Measurements from ENCODE around the gene WDR45. TPM values are rescaled to one million over a fixed set of nuclear protein-coding genes. Genes with fewer than 3 reads are reported as not detected.

WDR45 gene
- total and polyA plus RNA-seq, 2 donors (not counting 1 experiment from before 2014, with no cell fraction given): 59.8 to 69.4 TPM

DNA sequence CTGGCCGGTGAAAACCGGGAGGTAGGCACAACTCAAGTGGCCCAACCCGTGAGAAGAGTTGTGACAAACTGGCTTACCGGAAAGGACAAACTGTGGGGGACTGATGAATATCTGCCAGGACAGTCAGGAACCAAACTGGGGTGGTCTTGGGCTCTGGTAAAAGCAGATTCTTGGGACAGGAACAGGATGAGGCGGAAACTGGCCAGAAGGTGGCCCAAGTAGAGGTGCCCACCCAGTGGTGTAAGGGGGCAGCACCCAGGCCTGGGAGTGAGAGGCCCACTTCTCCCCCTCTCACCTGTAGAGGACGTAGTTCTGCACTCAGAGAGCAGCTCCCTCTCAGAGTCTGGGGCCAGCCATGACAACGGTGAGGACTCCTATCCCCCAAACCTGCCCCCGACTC, 15.0 kb downstream of the WDR45 start:
- Histone ChIP-seq H2AFZ (ENCODE audit: low read length) (no peak overlapping the region), H3K9me3 (ENCODE audit: control insufficient read depth, insufficient read depth, low read depth, low read length) (no peaks in the 10 kb centered on the region), H3K9ac (ENCODE audit: insufficient read depth, low read length) (no peak overlapping the region), H3K27ac (ENCODE audit: insufficient read depth, low read length) (no peak overlapping the region), H3K4me2 (ENCODE audit: extremely low read depth, insufficient read depth, low read length) (no peak overlapping the region), H3K36me3 (ENCODE audit: control insufficient read depth, insufficient read depth, low read length) (no peaks in the 10 kb centered on the region), H3K27me3 (ENCODE audit: control insufficient read depth, insufficient read depth, low read length) (no peaks in the 10 kb centered on the region), H3K79me2 (ENCODE audit: control insufficient read depth, insufficient read depth, low read length) (no peaks in the 10 kb centered on the region), H3K4me3 (replicated peaks in 1 of 4; ENCODE audit: control extremely low read depth in 1 of 4, insufficient read depth in 1 of 4, low read depth in 3 of 4, low read length in 4 of 4) (no peak overlapping the region), H3K4me1 (ENCODE audit: control insufficient read depth, extremely low read depth, insufficient read depth, low read length) (no peaks in the 10 kb centered on the region), H4K20me1 (ENCODE audit: control insufficient read depth, extremely low read depth, insufficient read depth, low read length) (no peaks in the 10 kb centered on the region)
- no peak for DNase-seq (ENCODE audit: low read depth in 2 of 2)
- no peak for TF ChIP-seq EZH2 (IDR thresholded peaks at IDR 0.05; ENCODE audit: low read length, missing control alignments)
- TF ChIP-seq, protein P1, sequence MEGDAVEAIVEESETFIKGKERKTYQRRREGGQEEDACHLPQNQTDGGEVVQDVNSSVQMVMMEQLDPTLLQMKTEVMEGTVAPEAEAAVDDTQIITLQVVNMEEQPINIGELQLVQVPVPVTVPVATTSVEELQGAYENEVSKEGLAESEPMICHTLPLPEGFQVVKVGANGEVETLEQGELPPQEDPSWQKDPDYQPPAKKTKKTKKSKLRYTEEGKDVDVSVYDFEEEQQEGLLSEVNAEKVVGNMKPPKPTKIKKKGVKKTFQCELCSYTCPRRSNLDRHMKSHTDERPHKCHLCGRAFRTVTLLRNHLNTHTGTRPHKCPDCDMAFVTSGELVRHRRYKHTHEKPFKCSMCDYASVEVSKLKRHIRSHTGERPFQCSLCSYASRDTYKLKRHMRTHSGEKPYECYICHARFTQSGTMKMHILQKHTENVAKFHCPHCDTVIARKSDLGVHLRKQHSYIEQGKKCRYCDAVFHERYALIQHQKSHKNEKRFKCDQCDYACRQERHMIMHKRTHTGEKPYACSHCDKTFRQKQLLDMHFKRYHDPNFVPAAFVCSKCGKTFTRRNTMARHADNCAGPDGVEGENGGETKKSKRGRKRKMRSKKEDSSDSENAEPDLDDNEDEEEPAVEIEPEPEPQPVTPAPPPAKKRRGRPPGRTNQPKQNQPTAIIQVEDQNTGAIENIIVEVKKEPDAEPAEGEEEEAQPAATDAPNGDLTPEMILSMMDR (conservative IDR thresholded peaks at IDR 0.05 in 1 of 2, IDR thresholded peaks at IDR 0.05 in 1 of 2; ENCODE audit: low read depth in 1 of 2, low read length in 2 of 2): no peak

DNA sequence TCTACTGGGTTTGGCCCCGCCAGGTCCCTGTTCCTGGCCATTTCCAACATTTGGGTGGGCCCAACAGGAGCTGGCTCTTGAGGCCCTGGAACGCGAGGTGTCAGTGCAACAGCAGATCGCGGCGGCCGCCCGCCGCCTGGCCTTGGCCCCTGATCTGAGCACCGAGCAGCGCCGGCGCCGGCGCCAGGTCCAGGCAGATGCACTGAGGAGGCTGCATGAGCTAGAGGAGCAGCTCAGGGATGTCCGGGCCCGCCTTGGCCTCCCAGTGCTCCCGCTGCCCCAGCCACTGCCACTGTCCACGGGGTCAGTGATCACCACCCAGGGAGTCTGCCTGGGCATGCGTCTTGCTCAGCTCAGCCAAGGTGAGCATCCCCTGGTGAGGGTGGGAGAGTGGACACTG, 15.4 kb downstream of the WDR45 start:
- no peak overlapping the region for H3K4me2 ChIP-seq (ENCODE audit: extremely low read depth, insufficient read depth, low read length)
- no peaks in the 10 kb centered on the region for H3K27me3 ChIP-seq (ENCODE audit: control insufficient read depth, insufficient read depth, low read length)
- no peak overlapping the region for H3K4me3 ChIP-seq (replicated peaks in 1 of 4; ENCODE audit: control extremely low read depth in 1 of 4, insufficient read depth in 1 of 4, low read depth in 3 of 4, low read length in 4 of 4)
- H4K20me1 ChIP-seq (ENCODE audit: control insufficient read depth, extremely low read depth, insufficient read depth, low read length): no peaks in the 10 kb centered on the region
- no peaks in the 10 kb centered on the region for H3K36me3 ChIP-seq (ENCODE audit: control insufficient read depth, insufficient read depth, low read length)
- no peak overlapping the region for H3K27ac ChIP-seq (ENCODE audit: insufficient read depth, low read length)
- DNase-seq (ENCODE audit: low read depth in 2 of 2): no peak
- no peak overlapping the region for H3K9ac ChIP-seq (ENCODE audit: insufficient read depth, low read length)
- no peaks in the 10 kb centered on the region for H3K9me3 ChIP-seq (ENCODE audit: control insufficient read depth, insufficient read depth, low read depth, low read length)
- TF ChIP-seq, protein P1 (conservative IDR thresholded peaks at IDR 0.05 in 1 of 2, IDR thresholded peaks at IDR 0.05 in 1 of 2; ENCODE audit: low read depth in 1 of 2, low read length in 2 of 2): no peak
- TF ChIP-seq EZH2 (IDR thresholded peaks at IDR 0.05; ENCODE audit: low read length, missing control alignments): no peak
- no peaks in the 10 kb centered on the region for H3K79me2 ChIP-seq (ENCODE audit: control insufficient read depth, insufficient read depth, low read length)
- no peaks in the 10 kb centered on the region for H3K4me1 ChIP-seq (ENCODE audit: control insufficient read depth, extremely low read depth, insufficient read depth, low read length)
- no peak overlapping the region for H2AFZ ChIP-seq (ENCODE audit: low read length)

DNA sequence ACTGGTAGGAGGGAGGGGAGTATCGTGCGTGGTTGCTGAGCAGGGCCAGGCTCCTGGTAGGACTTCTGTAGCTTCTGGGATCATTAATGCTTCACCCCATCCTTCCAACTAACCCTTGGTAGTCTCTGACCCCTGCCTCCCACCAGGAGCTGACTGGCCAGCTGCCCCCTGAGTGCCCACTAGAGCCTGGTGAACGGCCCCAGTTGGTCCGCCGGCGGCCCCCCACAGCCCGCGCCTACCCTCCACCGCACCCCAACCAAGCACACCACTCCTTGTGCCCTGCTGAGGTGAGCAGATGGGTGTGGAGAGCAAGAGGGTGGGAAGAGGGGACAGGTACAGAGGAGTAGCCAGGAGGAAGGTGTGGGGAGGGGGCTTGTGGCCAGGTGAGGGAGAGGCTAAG, 16.0 kb downstream of the WDR45 start:
- DNase-seq (ENCODE audit: low read depth in 2 of 2): no peak
- H3K36me3 ChIP-seq (ENCODE audit: control insufficient read depth, insufficient read depth, low read length): no peaks in the 10 kb centered on the region
- no peaks in the 10 kb centered on the region for H3K79me2 ChIP-seq (ENCODE audit: control insufficient read depth, insufficient read depth, low read length)
- H3K27ac ChIP-seq (ENCODE audit: insufficient read depth, low read length): no peak overlapping the region
- no peak overlapping the region for H2AFZ ChIP-seq (ENCODE audit: low read length)
- no peak overlapping the region for H3K4me3 ChIP-seq (replicated peaks in 1 of 4; ENCODE audit: control extremely low read depth in 1 of 4, insufficient read depth in 1 of 4, low read depth in 3 of 4, low read length in 4 of 4)
- no peaks in the 10 kb centered on the region for H3K27me3 ChIP-seq (ENCODE audit: control insufficient read depth, insufficient read depth, low read length)
- no peak overlapping the region for H3K4me2 ChIP-seq (ENCODE audit: extremely low read depth, insufficient read depth, low read length)
- TF ChIP-seq EZH2 (IDR thresholded peaks at IDR 0.05; ENCODE audit: low read length, missing control alignments): no peak
- TF ChIP-seq, protein P1 (conservative IDR thresholded peaks at IDR 0.05 in 1 of 2, IDR thresholded peaks at IDR 0.05 in 1 of 2; ENCODE audit: low read depth in 1 of 2, low read length in 2 of 2): no peak
- no peak overlapping the region for H3K9ac ChIP-seq (ENCODE audit: insufficient read depth, low read length)
- H3K9me3 ChIP-seq (ENCODE audit: control insufficient read depth, insufficient read depth, low read depth, low read length): no peaks in the 10 kb centered on the region
- no peaks in the 10 kb centered on the region for H3K4me1 ChIP-seq (ENCODE audit: control insufficient read depth, extremely low read depth, insufficient read depth, low read length)
- no peaks in the 10 kb centered on the region for H4K20me1 ChIP-seq (ENCODE audit: control insufficient read depth, extremely low read depth, insufficient read depth, low read length)

All from fibroblast of lung (primary cell).